Hepatocyte (in vitro differentiated cells): ENCODE measurements around the gene EXD1.

Source experiments
- CTCF ChIP-seq: fragments of 200-600 bp; sonication (generic); IDR thresholded peaks from 2 replicates; pipeline ENCODE4 v1.5.1; 2016; ENCODE audit warnings: antibody characterized with exemption, mild to moderate bottlenecking; ENCODE audit not compliant: poor library complexity
- EZH2 ChIP-seq: fragments of 200-600 bp; sonication (generic); IDR thresholded peaks from 2 replicates; pipeline ENCODE4 v1.6.1; 2016; ENCODE audit warnings: antibody characterized with exemption, mild to moderate bottlenecking, borderline replicate concordance

GRCh38 chr15:41205315-41205714 lies 25.2 kb downstream of the EXD1 start:
- TF ChIP-seq CTCF, result no peak
- no peak for TF ChIP-seq EZH2
